ENCODE measurements around the gene RPL10A.
"Not testable (repeated sequence)": the region's sequence is repeated elsewhere in the genome, so short reads cannot be mapped to it uniquely, and the experiment has no call there.

Gene RPL10A

GRCh38 chr6:35435074-35435837, 32.9 kb upstream of the RPL10A start:
- Histone ChIP-seq H3K36me3 (ENCODE audit: control insufficient read depth, insufficient read depth, low read length) (no peaks in the 10 kb centered on the region), H3K4me3 (replicated peaks; ENCODE audit: low read depth, low read length) (no peak overlapping the region), H3K27me3 (replicated peaks; ENCODE audit: control insufficient read depth, insufficient read depth, low read length) (no peaks in the 10 kb centered on the region)
- DNase-seq (ENCODE audit: extremely low read depth, insufficient read length): no peak
- TF ChIP-seq, protein P1, sequence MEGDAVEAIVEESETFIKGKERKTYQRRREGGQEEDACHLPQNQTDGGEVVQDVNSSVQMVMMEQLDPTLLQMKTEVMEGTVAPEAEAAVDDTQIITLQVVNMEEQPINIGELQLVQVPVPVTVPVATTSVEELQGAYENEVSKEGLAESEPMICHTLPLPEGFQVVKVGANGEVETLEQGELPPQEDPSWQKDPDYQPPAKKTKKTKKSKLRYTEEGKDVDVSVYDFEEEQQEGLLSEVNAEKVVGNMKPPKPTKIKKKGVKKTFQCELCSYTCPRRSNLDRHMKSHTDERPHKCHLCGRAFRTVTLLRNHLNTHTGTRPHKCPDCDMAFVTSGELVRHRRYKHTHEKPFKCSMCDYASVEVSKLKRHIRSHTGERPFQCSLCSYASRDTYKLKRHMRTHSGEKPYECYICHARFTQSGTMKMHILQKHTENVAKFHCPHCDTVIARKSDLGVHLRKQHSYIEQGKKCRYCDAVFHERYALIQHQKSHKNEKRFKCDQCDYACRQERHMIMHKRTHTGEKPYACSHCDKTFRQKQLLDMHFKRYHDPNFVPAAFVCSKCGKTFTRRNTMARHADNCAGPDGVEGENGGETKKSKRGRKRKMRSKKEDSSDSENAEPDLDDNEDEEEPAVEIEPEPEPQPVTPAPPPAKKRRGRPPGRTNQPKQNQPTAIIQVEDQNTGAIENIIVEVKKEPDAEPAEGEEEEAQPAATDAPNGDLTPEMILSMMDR (IDR thresholded peaks at IDR 0.05; ENCODE audit: insufficient read depth, low read length, poor library complexity, severe bottlenecking): no peak

DNA sequence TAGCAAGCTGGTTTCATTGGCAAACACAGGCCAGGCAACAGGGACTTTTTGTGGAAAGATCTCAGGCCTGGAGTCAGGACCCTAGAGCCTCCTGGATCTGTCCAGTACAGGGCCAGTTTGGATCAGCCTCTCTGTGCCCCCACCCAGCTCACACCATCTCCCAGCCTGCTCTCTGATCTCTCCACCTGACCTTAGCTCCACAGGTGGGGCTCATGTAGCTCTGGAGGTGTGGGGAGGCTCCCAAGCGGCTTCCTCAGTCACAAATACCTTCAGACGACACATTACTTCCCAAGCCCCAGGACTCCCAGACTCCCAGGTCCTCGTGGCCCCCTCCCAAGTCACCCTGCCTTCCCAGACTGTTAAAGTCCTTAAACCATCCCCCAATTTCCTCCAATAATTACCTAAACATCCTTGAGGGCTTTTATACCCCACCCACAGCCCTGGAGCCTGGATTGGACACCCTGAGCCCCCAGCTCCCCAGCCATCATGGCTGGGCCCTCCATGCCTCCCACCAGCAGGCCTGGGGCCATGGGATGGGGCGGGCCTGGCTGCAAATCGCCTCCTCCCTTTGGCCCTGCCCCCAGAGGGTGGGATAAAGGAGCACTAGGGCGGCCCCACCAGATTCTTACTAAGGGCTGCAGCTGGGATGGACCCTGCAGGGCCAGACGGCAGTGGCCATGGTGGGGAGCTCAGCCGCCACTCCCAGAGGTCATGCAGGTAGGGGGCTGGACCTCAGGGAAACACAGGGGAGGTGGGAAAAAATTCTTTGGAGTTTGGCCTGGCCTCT, 31.9 kb upstream of the RPL10A start:
- H3K36me3 ChIP-seq (ENCODE audit: control insufficient read depth, insufficient read depth, low read length): no peaks in the 10 kb centered on the region
- H3K27me3 ChIP-seq (replicated peaks; ENCODE audit: control insufficient read depth, insufficient read depth, low read length): no peaks in the 10 kb centered on the region
- TF ChIP-seq, protein P1 (IDR thresholded peaks at IDR 0.05; ENCODE audit: insufficient read depth, low read length, poor library complexity, severe bottlenecking): no peak
- no peak overlapping the region for H3K4me3 ChIP-seq (replicated peaks; ENCODE audit: low read depth, low read length)
- DNase-seq (ENCODE audit: extremely low read depth, insufficient read length): no peak

- not testable (repeated sequence) for H3K4me3 ChIP-seq (replicated peaks; ENCODE audit: low read depth, low read length); DNase-seq (ENCODE audit: extremely low read depth, insufficient read length); H3K36me3 ChIP-seq (ENCODE audit: control insufficient read depth, insufficient read depth, low read length); H3K27me3 ChIP-seq (replicated peaks; ENCODE audit: control insufficient read depth, insufficient read depth, low read length)
Observed at GRCh38 chr6:35438378-35439065, 29.7 kb upstream of the RPL10A start.

DNA sequence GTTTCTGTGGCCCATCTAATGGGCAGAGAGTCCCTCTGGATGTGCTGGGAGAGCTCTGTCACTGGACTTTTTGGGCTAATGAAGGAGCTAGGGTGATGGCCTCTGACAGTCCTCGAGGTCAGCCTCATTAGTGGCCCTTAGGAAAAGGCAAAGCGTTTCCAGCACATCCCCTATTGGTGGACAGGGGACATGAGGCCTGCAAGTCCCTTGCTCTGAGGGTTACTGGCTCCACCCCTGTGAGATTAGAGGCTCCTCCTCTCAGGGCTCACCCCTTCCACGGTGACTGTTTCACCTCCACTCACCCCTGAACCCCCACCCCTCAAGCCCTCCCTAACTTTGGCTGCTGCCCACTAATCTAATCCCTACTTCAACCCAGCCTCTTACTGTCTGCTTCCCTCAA, 28.9 kb upstream of the RPL10A start:
- H3K27me3 ChIP-seq (replicated peaks; ENCODE audit: control insufficient read depth, insufficient read depth, low read length): no peaks in the 10 kb centered on the region
- no peaks in the 10 kb centered on the region for H3K36me3 ChIP-seq (ENCODE audit: control insufficient read depth, insufficient read depth, low read length)
- DNase-seq (ENCODE audit: extremely low read depth, insufficient read length): no peak
- TF ChIP-seq, protein P1 (IDR thresholded peaks at IDR 0.05; ENCODE audit: insufficient read depth, low read length, poor library complexity, severe bottlenecking): no peak
- no peak overlapping the region for H3K4me3 ChIP-seq (replicated peaks; ENCODE audit: low read depth, low read length)

- no peaks in the 10 kb centered on the region for H3K27me3 ChIP-seq (replicated peaks; ENCODE audit: control insufficient read depth, insufficient read depth, low read length)
Observed at GRCh38 chr6:35441205-35441604, 27.0 kb upstream of the RPL10A start.

More at GRCh38 chr6:35441205-35441604, 27.0 kb upstream of the RPL10A start:
- no peaks in the 10 kb centered on the region for H3K36me3 ChIP-seq (ENCODE audit: control insufficient read depth, insufficient read depth, low read length)
- no peak overlapping the region for H3K4me3 ChIP-seq (replicated peaks; ENCODE audit: low read depth, low read length)
- TF ChIP-seq, protein P1 (IDR thresholded peaks at IDR 0.05; ENCODE audit: insufficient read depth, low read length, poor library complexity, severe bottlenecking): no peak
- no peak for DNase-seq (ENCODE audit: extremely low read depth, insufficient read length)

Data from GM06990 (cell line).